Stomach (tissue), 4 donors: ENCODE measurements around the gene CALM3.

ENCODE experiments used
- EP300 ChIP-seq: sonication (generic); formaldehyde crosslinking; IDR thresholded peaks from one replicate; pipeline ENCODE4 v1.6.1; 2017; ENCODE audit warnings: antibody characterized with exemption
- POLR2A ChIP-seq, 4 donors: fragments of 450-650 bp; IDR thresholded peaks; one replicate each; pipeline ENCODE4 v1.6.1; 2016; ENCODE audit warnings: antibody characterized with exemption in 4 of 4, control low read depth in 2 of 4, mild to moderate bottlenecking in 1 of 4, moderate library complexity in 1 of 4
- POLR2AphosphoS5 ChIP-seq, 3 donors: sonication (generic); formaldehyde crosslinking; IDR thresholded peaks; one replicate each; pipeline ENCODE4 v1.6.1; 2016; ENCODE audit warnings: antibody characterized with exemption in 3 of 3
- TF ChIP-seq, protein P1 (sequence below), 7 experiments: fragments of 450-650 bp in 4 of 7; fragments of 200-600 bp in 3 of 7; sonication (generic) in 3 of 7; IDR thresholded peaks; one replicate each; pipeline ENCODE4 v1.5.1; 2016 to 2019; ENCODE audit warnings: antibody characterized with exemption in 7 of 7, control low read depth in 2 of 7, mild to moderate bottlenecking in 1 of 7

DNA sequence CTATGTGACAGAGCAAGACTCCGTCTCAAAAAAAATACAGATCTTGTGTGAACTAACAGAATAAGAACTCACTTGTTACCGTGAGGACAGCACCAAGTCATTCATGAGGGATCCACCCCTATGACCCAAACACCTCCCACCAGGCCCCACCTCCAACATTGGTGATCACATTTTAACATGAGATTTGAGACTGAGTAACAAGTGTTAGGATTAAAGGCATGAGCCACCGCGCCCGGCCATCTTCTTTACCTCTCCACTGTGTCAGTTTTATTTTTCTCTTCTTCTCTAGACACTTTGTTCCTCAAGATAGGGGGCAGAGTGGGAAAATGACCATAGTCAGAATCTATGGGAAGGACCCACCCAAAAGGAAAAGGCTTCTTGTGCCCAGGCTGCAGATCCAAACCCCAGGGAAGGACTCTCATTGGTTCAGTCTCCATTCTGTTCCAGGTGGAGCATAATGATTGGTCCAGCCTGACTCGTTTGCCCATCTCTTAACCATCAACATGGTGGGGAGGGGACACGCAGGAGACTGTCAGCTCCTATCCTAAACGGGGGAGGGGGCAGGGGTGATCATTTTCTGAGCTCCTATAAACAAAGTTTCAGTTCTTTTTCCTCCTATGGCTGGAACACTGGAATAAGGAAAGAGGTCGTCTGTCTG lies 1.3 kb upstream of the CALM3 start:
- TF ChIP-seq, protein P1, sequence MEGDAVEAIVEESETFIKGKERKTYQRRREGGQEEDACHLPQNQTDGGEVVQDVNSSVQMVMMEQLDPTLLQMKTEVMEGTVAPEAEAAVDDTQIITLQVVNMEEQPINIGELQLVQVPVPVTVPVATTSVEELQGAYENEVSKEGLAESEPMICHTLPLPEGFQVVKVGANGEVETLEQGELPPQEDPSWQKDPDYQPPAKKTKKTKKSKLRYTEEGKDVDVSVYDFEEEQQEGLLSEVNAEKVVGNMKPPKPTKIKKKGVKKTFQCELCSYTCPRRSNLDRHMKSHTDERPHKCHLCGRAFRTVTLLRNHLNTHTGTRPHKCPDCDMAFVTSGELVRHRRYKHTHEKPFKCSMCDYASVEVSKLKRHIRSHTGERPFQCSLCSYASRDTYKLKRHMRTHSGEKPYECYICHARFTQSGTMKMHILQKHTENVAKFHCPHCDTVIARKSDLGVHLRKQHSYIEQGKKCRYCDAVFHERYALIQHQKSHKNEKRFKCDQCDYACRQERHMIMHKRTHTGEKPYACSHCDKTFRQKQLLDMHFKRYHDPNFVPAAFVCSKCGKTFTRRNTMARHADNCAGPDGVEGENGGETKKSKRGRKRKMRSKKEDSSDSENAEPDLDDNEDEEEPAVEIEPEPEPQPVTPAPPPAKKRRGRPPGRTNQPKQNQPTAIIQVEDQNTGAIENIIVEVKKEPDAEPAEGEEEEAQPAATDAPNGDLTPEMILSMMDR (IDR thresholded peaks at IDR 0.05) = no peak
- TF ChIP-seq EP300 = no peak
- TF ChIP-seq POLR2A (IDR thresholded peaks at IDR 0.05) = no peak
- no peak for TF ChIP-seq POLR2AphosphoS5 (IDR thresholded peaks at IDR 0.05)
